ENCODE results near the gene RGMB.
A peak's percentile ranks its signal among the peaks of the same experiment; 100 is the strongest.

RGMB gene

DNA sequence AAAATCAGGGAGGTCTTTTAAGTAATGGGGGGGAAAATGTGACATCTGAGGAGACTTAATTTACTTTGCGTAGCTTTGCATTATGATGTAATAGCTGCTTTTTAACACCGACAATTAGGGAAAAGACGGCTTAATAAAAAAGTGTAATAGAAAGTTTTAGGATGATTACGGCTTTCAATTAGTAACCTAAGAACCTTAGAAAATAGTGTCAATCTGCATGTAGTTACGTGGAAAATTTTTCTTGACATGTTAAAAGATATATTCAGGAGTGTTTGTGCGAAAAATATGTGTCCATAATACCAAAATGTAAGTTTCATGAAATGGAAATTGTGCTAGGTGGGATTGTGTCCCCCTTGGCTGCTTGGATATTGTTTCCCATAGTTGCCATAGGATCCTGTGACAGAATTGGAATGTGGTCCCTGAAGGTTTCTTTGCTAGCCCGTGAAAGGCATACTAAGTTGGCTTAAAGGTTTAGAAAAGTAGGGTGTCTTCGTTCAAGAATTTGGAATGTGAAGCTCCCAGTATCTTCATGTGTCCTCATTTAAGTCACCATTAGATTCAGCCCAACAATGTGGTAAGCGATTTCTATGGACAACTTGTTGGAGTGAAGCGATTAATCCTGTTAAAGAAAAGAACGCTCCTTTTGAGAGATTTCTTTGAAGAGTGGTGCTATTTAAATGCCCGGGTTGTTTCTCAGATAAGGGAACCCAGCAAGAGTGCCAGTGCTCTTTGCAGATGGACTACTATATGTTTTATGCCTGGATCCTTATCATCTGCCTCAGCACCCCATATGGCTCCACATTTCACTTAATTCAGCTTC lies 2.0 kb downstream of the RGMB start:
- TF ChIP-seq ZFX (IDR thresholded peaks at IDR 0.05; ENCODE audit: borderline replicate concordance): no peak
- TF ChIP-seq, protein P1, sequence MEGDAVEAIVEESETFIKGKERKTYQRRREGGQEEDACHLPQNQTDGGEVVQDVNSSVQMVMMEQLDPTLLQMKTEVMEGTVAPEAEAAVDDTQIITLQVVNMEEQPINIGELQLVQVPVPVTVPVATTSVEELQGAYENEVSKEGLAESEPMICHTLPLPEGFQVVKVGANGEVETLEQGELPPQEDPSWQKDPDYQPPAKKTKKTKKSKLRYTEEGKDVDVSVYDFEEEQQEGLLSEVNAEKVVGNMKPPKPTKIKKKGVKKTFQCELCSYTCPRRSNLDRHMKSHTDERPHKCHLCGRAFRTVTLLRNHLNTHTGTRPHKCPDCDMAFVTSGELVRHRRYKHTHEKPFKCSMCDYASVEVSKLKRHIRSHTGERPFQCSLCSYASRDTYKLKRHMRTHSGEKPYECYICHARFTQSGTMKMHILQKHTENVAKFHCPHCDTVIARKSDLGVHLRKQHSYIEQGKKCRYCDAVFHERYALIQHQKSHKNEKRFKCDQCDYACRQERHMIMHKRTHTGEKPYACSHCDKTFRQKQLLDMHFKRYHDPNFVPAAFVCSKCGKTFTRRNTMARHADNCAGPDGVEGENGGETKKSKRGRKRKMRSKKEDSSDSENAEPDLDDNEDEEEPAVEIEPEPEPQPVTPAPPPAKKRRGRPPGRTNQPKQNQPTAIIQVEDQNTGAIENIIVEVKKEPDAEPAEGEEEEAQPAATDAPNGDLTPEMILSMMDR (IDR thresholded peaks at IDR 0.05): no peak
- H3K27ac ChIP-seq: peak overlapping the region; percentile 92

DNA sequence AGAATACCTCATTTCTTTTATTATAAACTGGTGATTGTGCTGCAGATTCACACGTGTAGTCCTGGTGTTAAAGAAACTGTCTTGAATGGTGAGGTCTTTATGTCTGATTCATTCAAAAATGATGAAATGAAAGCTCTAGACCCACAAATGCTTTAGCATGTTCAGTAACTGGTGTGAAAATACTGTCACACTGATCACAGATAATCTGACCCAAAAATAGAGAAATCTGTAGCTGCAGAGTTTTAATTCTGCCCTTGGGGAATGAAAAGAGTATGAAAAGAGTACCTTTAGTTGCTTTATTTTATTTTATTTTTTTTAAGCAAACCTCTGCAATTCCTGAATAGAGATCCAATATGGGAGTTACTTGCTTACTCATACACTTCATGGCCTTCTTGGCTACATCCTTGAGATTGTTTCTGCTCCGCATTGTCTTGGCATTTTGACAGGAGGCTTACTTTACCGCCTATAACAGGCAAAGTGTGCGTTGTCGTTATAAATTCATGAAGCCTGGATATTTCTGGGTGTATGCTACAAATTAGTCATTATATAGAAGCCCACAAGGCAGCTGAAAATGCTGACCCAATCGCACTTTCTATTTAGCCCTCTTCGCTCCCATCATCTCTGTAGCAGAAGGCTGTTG lies 2.7 kb downstream of the RGMB start:
- no peak for TF ChIP-seq ZFX (IDR thresholded peaks at IDR 0.05; ENCODE audit: borderline replicate concordance)
- TF ChIP-seq, protein P1 (IDR thresholded peaks at IDR 0.05): no peak
- no peak overlapping the region for H3K27ac ChIP-seq

DNA sequence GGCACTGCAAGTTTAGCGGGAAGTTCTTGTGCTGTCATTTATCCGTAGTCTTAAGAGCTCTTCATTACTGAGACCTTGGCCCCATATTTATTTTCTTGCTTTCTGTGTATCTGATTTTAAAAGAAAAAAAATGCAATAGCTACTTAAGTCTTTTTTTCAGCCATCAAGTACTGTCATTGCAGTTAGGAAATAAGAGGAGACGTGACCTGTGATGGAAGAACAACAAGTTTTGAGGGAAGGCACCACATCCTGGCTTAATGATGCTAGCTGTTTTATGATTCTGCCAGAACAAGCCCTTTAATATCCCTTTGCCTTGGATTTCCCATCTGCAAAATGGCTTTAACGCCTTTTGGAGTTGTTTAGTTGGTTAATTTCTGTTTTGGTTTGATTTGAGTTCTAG lies 3.8 kb downstream of the RGMB start:
- TF ChIP-seq, protein P1 (IDR thresholded peaks at IDR 0.05): no peak
- no peak for TF ChIP-seq ZFX (IDR thresholded peaks at IDR 0.05; ENCODE audit: borderline replicate concordance)
- no peak overlapping the region for H3K27ac ChIP-seq

DNA sequence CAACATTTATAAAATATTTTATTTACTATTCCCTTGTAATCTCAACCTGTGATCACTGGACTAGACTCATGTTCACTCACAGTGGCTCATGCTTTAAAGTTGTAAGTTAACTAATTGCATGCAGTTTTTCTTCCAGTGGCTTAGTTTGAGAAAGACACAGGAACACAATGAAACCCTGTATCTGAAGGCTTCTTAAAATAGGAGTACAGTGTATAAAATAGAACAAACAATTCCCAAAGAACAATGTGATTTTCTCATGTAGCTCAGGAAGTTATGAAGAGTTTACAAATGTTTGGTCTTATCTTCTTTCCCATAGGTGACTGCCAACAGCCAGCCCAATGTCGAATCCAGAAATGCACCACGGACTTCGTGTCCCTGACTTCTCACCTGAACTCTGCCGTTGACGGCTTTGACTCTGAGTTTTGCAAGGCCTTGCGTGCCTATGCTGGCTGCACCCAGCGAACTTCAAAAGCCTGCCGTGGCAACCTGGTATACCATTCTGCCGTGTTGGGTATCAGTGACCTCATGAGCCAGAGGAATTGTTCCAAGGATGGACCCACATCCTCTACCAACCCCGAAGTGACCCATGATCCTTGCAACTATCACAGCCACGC lies 5.9 kb downstream of the RGMB start:
- TF ChIP-seq, protein P1 (IDR thresholded peaks at IDR 0.05): no peak
- TF ChIP-seq ZFX (IDR thresholded peaks at IDR 0.05; ENCODE audit: borderline replicate concordance): no peak
- H3K27ac ChIP-seq: no peak overlapping the region

DNA sequence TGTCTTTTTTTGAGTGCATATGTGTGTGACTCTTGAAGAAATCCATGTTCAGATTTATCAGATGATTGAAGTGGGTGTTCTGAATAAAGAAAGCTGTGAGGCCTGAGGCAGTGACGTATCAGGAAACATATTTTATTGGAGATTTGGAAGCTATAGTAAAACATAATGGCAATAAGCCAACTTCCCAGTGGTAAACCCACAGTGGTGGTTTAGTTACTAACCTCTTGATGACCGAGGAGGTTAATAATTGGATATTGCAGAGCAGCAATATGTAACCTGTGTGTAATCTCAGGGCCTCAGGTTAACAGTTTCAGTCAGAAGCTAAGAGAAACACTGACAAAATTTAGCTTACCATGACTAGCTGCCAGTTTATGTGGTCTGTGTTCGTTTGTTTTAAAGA lies 6.9 kb downstream of the RGMB start:
- no peak overlapping the region for H3K27ac ChIP-seq

DNA sequence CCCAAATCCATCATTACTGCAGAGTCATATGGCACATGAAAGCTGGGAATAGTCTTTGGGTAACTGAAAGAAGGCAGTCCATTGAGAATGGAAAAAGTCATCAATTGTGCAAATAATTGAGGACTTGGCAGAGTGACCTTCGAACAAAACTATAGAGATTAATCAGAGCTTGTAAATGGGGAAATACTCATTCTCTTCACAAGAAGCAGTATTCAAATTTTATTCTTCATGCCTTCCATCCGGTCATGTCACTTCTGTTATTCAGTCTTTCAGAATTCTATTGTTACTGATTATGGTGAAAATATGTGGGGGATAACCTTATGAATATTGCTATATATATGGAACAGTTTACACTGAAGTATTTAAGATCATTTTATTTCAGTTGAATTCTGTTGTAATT lies 8.1 kb downstream of the RGMB start:
- TF ChIP-seq, protein P1 (IDR thresholded peaks at IDR 0.05): no peak
- TF ChIP-seq ZFX (IDR thresholded peaks at IDR 0.05; ENCODE audit: borderline replicate concordance): no peak
- H3K27ac ChIP-seq: no peak overlapping the region

More for the DNA sequence above, 6.9 kb downstream of the RGMB start:
- TF ChIP-seq ZFX (IDR thresholded peaks at IDR 0.05; ENCODE audit: borderline replicate concordance): no peak
- TF ChIP-seq, protein P1 (IDR thresholded peaks at IDR 0.05): no peak

DNA sequence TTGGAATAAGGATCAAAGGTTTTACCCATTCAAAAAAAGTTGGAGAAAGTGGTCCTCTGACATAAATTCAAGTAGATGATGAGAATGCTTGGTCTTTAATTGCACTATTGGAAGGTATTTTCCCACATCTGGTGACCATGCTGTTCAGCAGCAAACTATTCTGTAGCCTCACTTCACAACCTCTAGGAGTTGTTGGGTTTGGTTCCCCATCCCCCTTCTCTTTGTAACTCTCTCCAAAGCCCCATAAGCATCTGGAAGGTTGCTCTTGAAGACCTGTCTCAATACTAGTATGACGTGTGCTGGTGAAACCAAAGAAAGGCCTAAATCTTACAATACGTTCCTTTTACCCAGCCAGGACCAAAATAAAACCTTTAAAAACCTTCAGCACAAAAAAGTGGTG lies 8.5 kb downstream of the RGMB start:
- H3K27ac ChIP-seq: no peak overlapping the region
- no peak for TF ChIP-seq ZFX (IDR thresholded peaks at IDR 0.05; ENCODE audit: borderline replicate concordance)
- TF ChIP-seq, protein P1 (IDR thresholded peaks at IDR 0.05): no peak
